Measurements from ENCODE around the gene TMEM63B. TPM values are rescaled to one million over a fixed set of nuclear protein-coding genes. Genes with fewer than 3 reads are reported as not detected.
"Not testable (repeated sequence)": the region's sequence is repeated elsewhere in the genome, so short reads cannot be mapped to it uniquely, and the experiment has no call there.

TMEM63B gene
- total RNA-seq, 1 donor from 2014 or later: 10.4 TPM

GRCh38 chr6:44185953-44186634, 58.7 kb downstream of the TMEM63B start:
- intact Hi-C loops (cut with micrococcal nuclease): no loop called here

- intact Hi-C loops (cut with micrococcal nuclease): no loop called here
These were observed 59.3 kb downstream of the TMEM63B start for GRCh38 chr6:44186635-44187025.

GRCh38 chr6:44188819-44189218, 61.5 kb downstream of the TMEM63B start:
- intact Hi-C loops (cut with micrococcal nuclease): no loop called here

GRCh38 chr6:44189257-44189656, 61.9 kb downstream of the TMEM63B start:
- intact Hi-C loops (cut with micrococcal nuclease): no loop called here

DNA sequence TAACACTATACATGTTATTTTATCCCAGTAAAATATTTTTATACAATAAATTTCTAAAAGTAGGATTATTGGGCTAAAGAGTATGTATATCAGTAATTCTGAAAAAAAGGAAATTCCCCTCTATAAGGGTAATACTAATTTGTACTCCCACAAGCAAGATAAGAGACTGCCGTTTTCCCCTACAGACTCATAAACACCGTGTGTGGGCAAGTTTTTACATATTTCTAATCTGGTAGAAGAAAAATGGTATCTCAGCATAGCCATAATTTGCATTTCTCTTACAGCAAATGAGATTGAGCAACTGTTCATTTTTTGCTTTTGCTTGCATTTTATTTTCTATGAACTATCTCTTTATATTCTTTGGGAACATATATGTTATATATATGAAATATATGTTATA, 63.4 kb downstream of the TMEM63B start:
- intact Hi-C loops (cut with micrococcal nuclease): no loop called here

GRCh38 chr6:44192428-44193041, 65.2 kb downstream of the TMEM63B start:
- intact Hi-C loops (cut with micrococcal nuclease): no loop called here

- intact Hi-C loops (cut with micrococcal nuclease): no loop called here
These were observed 66.1 kb downstream of the TMEM63B start for GRCh38 chr6:44193307-44193910.

GRCh38 chr6:44194326-44194725, 67.0 kb downstream of the TMEM63B start:
- intact Hi-C loops (cut with micrococcal nuclease): no loop called here

DNA sequence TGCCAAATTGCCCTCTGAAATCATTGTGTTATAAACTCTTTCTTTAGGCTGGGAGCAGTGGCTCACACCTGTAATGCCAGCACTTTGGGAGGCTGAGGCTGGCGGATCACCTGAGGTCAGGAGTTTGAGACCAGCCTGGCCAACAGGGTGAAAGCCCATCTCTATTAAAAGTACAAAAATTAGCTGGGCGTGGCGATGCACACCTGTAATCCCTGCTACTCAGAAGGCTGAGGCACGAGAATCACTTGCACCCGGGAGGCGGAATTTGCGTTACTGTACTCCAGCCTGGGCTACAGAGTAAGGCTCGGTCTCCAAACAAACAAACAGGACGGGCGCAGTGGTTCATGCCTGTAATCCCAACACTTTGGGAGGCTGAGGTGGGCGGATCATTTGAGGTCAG, 69.0 kb downstream of the TMEM63B start:
- intact Hi-C loops (cut with micrococcal nuclease): not testable (repeated sequence)

DNA sequence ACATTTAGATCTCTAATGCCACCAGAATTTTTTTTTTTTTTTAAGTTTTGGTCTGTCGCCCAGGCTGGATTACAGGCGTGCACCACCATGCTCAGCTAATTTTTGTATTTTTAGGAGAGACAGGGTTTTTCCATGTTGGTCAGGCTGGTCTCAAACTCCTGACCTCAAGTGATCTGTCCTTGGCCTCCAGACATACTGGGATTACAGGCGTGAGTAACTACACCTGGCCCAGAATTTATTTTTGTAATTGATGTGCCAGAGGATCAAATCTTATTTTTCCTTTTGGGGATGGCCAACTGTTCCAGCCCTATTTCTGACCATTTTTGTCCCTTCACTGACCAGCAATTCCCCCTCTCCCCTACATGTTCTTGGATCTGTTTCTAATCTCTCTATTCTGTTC, 71.3 kb downstream of the TMEM63B start:
- intact Hi-C loops (cut with micrococcal nuclease): no loop called here

GRCh38 chr6:44199883-44200282, 72.5 kb downstream of the TMEM63B start:
- intact Hi-C loops (cut with micrococcal nuclease): no loop called here

DNA sequence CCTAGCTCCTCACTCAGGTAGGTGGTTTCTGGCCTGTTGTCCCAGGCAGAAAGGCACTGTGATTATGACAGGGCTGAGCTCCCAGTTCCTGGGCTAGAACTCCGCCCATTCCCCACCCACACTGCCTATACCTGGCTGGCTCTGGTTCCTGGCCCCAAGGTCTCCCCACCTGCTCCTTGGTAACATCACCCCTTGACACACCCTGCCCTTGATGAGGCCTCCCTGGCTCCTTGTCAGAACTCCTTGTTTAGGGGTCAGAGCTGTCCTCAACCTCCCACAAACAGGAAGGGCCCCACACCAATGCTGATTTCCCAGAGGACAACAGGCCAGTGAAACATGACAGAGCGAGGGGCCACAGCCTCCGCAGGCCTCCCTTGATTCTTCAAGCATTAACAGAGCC, 73.8 kb downstream of the TMEM63B start:
- intact Hi-C loops (cut with micrococcal nuclease): no loop called here

DNA sequence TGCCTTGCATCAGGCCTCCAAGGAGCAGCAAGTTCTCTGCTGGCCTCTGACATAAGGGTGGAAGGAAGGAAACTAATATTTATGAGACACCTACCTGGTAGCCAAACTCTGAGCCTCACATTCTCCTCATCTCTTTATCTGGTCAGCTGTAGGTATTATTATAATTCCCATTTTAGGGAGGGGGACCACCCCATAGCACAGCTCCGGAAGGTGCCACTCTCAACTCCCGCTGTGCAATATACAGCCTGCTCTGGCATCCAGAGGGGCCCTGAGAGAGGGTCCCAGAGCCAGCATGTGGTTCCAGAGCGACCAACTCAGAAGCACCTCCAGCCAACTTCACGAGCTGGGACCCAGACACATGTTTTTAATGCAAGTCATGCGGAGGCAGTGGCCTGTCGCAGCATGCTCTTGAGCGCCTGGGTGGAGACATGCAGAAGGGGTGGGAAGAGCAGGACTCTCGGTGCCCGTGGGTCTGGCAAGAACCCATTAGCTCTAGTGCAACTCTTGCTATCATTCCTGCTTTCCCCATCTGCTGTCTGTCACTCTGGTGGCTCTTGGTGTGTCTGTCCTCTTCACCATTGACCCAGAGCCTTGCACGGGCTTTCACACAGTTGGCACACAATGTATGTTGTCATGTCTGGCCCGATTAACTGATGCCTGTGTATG, 74.4 kb downstream of the TMEM63B start:
- intact Hi-C loops (cut with micrococcal nuclease): no loop called here

DNA sequence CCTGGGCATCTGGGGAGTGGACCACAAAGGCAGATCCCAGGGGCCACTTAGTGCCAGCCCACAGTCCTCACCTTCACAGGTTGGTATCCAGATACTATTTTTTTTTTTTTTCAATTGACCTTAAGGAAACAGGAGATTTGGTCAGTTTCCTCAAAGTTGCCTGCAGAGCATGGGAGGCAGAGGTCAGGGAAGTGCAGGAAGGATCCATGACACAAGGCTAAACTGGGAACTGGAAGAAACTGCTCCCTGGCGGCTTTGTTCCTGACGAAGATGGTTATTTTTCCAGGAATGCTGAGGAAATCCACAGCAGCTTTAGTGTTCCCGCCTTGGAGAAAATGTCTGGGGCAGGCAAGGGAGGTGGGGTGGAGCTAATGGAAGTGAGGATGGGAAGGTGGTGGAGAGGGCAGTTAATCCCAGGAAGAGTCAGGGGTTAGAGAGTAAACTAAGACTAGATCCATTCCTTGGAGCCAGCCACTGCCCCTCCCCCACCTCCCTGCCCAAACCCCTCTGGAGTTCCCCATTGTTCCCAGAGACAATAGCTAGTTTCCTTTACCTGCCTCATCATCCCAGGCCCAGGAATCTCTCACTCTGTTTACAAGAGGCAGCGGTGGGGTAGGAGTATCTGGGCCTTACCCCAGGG, 75.1 kb downstream of the TMEM63B start:
- intact Hi-C loops (cut with micrococcal nuclease): no loop called here

GRCh38 chr6:44202972-44203750, 75.8 kb downstream of the TMEM63B start:
- intact Hi-C loops (cut with micrococcal nuclease): no loop called here

- intact Hi-C loops (cut with micrococcal nuclease): no loop called here
These were observed 76.6 kb downstream of the TMEM63B start for GRCh38 chr6:44203955-44204354.

Other genes starting within 250 kb of the TMEM63B start
- gene MRPL14, start 102 bp upstream of the TMEM63B start, total RNA-seq: 54.4 and 56.4 TPM in 2 replicates
- gene CAPN11, start 31.3 kb downstream of the TMEM63B start, total RNA-seq: not detected in 2 replicates
- not detected in 2 replicates for gene MYMX, start 89.4 kb downstream of the TMEM63B start, total RNA-seq
- gene SLC29A1, start 96.0 kb downstream of the TMEM63B start, total RNA-seq: 58.3 and 59.9 TPM in 2 replicates
- gene HSP90AB1, start 119.5 kb downstream of the TMEM63B start, total RNA-seq: 884 and 889 TPM in 2 replicates
- 30.4 and 30.7 TPM in 2 replicates for gene SLC35B2, start 130.0 kb downstream of the TMEM63B start, total RNA-seq
- 14.6 and 16.9 TPM in 2 replicates for gene NFKBIE, start 138.0 kb downstream of the TMEM63B start, total RNA-seq
- not detected in 2 replicates for gene TMEM151B, start 142.9 kb downstream of the TMEM63B start, total RNA-seq
- 17.5 TPM in 2 replicates for gene AARS2, start 185.8 kb downstream of the TMEM63B start, total RNA-seq
- gene SPATS1, start 215.1 kb downstream of the TMEM63B start, total RNA-seq: not detected in 2 replicates

Measured in T-helper 2 cell treated with Interferon-gamma antibody and Interleukin-4, amounts not matched to agents 100 ng/mL and 5 ng/mL, for 36 hours (primary cell).